Measurements from ENCODE around the gene RUVBL1.
A peak's percentile ranks its signal among the peaks of the same experiment; 100 is the strongest.

The RUVBL1 gene

GRCh38 chr3:128074851-128075521, 48.6 kb downstream of the RUVBL1 start:
- H3K4me1 ChIP-seq (ENCODE audit: insufficient read depth, low read length) = peaks cover 5% of the 10 kb centered on the region; the same call in 1 of the 2 replicates
- H3K9ac ChIP-seq (ENCODE audit: low read depth, low read length) = peak overlapping the region; percentile 71
- H3K36me3 ChIP-seq (ENCODE audit: insufficient read depth, low read length) = peaks cover 7% of the 10 kb centered on the region; the same call in 1 of the 2 replicates
- no peaks in the 10 kb centered on the region for H3K9me3 ChIP-seq (ENCODE audit: control insufficient read depth, insufficient read depth, low read length)

DNA sequence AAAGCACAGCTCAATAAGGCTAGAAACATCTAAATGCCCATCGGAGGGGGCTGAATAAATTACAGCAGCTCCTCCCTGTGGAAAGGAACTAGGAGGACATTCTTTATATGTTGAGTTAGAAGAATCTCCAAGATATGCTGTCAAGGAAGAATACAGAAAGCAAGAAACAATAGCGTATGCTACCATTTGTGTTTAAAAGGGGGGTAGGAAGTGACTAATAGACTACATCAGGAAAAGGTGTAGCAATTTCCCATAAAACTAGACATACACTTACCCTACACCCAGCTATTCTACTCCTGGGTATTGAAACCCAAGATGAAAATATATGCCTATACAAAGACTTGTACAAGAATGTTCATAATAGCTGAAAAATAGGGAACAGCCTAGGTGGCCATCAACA, 49.8 kb downstream of the RUVBL1 start:
- Histone ChIP-seq H3K9me3 (ENCODE audit: control insufficient read depth, insufficient read depth, low read length) (no peaks in the 10 kb centered on the region), H3K4me1 (ENCODE audit: insufficient read depth, low read length) (peaks cover 5% of the 10 kb centered on the region; the same call in 1 of the 2 replicates), H3K36me3 (ENCODE audit: insufficient read depth, low read length) (peaks cover 17% of the 10 kb centered on the region)

GRCh38 chr3:128073185-128073725, 50.4 kb downstream of the RUVBL1 start:
- H3K36me3 ChIP-seq (ENCODE audit: insufficient read depth, low read length) = peaks cover 22% of the 10 kb centered on the region
- no peaks in the 10 kb centered on the region for H3K9me3 ChIP-seq (ENCODE audit: control insufficient read depth, insufficient read depth, low read length)
- peaks cover 5% of the 10 kb centered on the region; the same call in 1 of the 2 replicates for H3K4me1 ChIP-seq (ENCODE audit: insufficient read depth, low read length)
- H3K9ac ChIP-seq (ENCODE audit: low read depth, low read length) = no peak overlapping the region

More for the DNA sequence above, 49.8 kb downstream of the RUVBL1 start:
- H3K9ac ChIP-seq (ENCODE audit: low read depth, low read length) = no peak overlapping the region

GRCh38 chr3:128072454-128073184, 51.0 kb downstream of the RUVBL1 start:
- Histone ChIP-seq H3K9ac (ENCODE audit: low read depth, low read length) (no peak overlapping the region), H3K4me1 (ENCODE audit: insufficient read depth, low read length) (peaks cover 5% of the 10 kb centered on the region; the same call in 1 of the 2 replicates), H3K36me3 (ENCODE audit: insufficient read depth, low read length) (peaks cover 24% of the 10 kb centered on the region), H3K9me3 (ENCODE audit: control insufficient read depth, insufficient read depth, low read length) (no peaks in the 10 kb centered on the region)

DNA sequence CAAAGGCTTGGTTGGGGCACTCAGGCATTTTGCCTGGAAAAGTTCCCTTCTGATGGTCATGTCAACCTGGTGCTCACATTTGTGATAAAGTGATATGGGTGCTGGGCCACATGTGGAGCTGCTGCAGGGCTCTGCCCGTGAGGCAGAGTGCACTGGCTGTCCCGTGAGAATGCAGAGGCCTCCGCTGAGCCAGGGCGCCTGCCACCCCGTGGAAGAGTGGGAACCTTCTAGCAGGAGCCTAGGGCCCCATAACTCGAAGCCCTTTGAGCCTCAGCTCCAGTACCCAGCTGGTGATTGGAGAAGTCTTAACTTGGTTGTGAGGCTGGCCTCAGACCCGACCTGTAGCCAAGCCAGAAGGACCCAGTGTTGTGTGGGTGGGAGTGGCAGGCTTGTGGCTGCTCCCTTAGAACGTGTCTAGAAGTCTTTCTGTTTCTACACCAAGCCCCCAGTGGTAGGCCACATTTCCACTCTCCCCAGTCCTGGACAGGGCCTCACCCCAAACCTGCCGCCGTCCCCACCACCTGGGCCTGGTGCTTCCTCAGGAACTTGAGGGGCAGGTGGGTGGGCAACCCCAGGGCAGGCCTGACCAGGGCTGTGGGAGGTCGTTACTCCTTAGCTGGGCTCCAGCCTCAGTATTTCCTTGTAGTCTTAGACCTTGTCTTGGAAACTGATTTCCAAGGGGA, 51.7 kb downstream of the RUVBL1 start:
- peaks cover 30% of the 10 kb centered on the region for H3K36me3 ChIP-seq (ENCODE audit: insufficient read depth, low read length)

DNA sequence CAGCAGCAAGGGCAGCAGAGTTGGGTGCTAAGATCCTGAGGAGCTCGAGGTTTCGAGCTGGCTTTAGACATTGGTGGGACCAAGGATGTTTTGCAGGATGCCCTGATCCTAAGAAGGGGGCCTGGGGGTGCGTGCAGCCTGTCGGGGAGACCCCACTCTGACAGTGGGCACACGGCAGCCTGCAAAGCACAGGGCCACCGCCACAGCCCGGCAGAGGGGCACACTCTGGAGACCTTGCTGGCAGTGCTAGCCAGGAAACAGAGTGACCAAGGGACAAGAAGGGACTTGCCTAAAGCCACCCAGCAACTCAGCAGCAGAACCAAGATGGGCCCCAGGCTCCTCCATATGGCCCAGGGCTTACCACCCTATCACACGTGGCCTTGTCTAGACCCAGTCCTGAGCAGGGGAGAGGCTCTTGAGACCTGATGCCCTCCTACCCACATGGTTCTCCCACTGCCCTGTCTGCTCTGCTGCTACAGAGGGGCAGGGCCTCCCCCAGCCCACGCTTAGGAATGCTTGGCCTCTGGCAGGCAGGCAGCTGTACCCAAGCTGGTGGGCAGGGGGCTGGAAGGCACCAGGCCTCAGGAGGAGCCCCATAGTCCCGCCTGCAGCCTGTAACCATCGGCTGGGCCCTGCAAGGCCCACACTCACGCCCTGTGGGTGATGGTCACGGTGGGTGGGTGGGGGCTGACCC, 52.6 kb downstream of the RUVBL1 start:
- no peaks in the 10 kb centered on the region for H3K9me3 ChIP-seq (ENCODE audit: control insufficient read depth, insufficient read depth, low read length)
- no peaks in the 10 kb centered on the region for H3K4me1 ChIP-seq (ENCODE audit: insufficient read depth, low read length)
- peaks cover 32% of the 10 kb centered on the region for H3K36me3 ChIP-seq (ENCODE audit: insufficient read depth, low read length)
- H3K9ac ChIP-seq (ENCODE audit: low read depth, low read length) = no peak overlapping the region

More for the DNA sequence above, 51.7 kb downstream of the RUVBL1 start:
- no peaks in the 10 kb centered on the region for H3K9me3 ChIP-seq (ENCODE audit: control insufficient read depth, insufficient read depth, low read length)
- H3K9ac ChIP-seq (ENCODE audit: low read depth, low read length) = no peak overlapping the region
- no peaks in the 10 kb centered on the region for H3K4me1 ChIP-seq (ENCODE audit: insufficient read depth, low read length)

DNA sequence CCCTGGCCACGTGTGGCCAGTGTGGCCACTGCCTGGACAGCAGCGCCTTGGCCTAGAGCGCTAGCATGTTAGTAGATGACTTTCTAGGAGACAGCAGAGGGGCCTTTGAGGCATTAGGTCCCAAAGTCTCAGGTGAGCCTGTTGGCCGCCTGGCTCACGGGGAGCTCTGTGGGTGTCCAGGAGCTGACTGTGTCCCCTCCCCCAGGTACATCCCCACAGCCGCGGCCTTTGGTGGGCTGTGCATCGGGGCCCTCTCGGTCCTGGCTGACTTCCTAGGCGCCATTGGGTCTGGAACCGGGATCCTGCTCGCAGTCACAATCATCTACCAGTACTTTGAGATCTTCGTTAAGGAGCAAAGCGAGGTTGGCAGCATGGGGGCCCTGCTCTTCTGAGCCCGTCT, 54.3 kb downstream of the RUVBL1 start:
- Histone ChIP-seq H3K9me3 (ENCODE audit: control insufficient read depth, insufficient read depth, low read length) (no peaks in the 10 kb centered on the region), H3K36me3 (ENCODE audit: insufficient read depth, low read length) (peaks cover 43% of the 10 kb centered on the region), H3K9ac (ENCODE audit: low read depth, low read length) (no peak overlapping the region), H3K4me1 (ENCODE audit: insufficient read depth, low read length) (no peaks in the 10 kb centered on the region)

GRCh38 chr3:128068156-128068620, 55.4 kb downstream of the RUVBL1 start:
- Histone ChIP-seq H3K9me3 (ENCODE audit: control insufficient read depth, insufficient read depth, low read length) (no peaks in the 10 kb centered on the region), H3K36me3 (ENCODE audit: insufficient read depth, low read length) (peaks cover 53% of the 10 kb centered on the region), H3K4me1 (ENCODE audit: insufficient read depth, low read length) (no peaks in the 10 kb centered on the region), H3K9ac (ENCODE audit: low read depth, low read length) (no peak overlapping the region)

- no peaks in the 10 kb centered on the region for H3K9me3 ChIP-seq (ENCODE audit: control insufficient read depth, insufficient read depth, low read length)
- no peak overlapping the region for H3K9ac ChIP-seq (ENCODE audit: low read depth, low read length)
- peaks cover 57% of the 10 kb centered on the region for H3K36me3 ChIP-seq (ENCODE audit: insufficient read depth, low read length)
- H3K4me1 ChIP-seq (ENCODE audit: insufficient read depth, low read length) = no peaks in the 10 kb centered on the region
Measured at GRCh38 chr3:128067489-128067888, 56.1 kb downstream of the RUVBL1 start.

- Histone ChIP-seq H3K36me3 (ENCODE audit: insufficient read depth, low read length) (peaks cover 63% of the 10 kb centered on the region), H3K9me3 (ENCODE audit: control insufficient read depth, insufficient read depth, low read length) (no peaks in the 10 kb centered on the region), H3K4me1 (ENCODE audit: insufficient read depth, low read length) (no peaks in the 10 kb centered on the region), H3K9ac (ENCODE audit: low read depth, low read length) (no peak overlapping the region)
Measured at GRCh38 chr3:128066676-128067075, 56.9 kb downstream of the RUVBL1 start.

GRCh38 chr3:128066114-128066513, 57.5 kb downstream of the RUVBL1 start:
- Histone ChIP-seq H3K36me3 (ENCODE audit: insufficient read depth, low read length) (peaks cover 69% of the 10 kb centered on the region), H3K9me3 (ENCODE audit: control insufficient read depth, insufficient read depth, low read length) (no peaks in the 10 kb centered on the region), H3K4me1 (ENCODE audit: insufficient read depth, low read length) (no peaks in the 10 kb centered on the region), H3K9ac (ENCODE audit: low read depth, low read length) (no peak overlapping the region)

GRCh38 chr3:128064962-128065361, 58.6 kb downstream of the RUVBL1 start:
- Histone ChIP-seq H3K4me1 (ENCODE audit: insufficient read depth, low read length) (no peaks in the 10 kb centered on the region), H3K9me3 (ENCODE audit: control insufficient read depth, insufficient read depth, low read length) (no peaks in the 10 kb centered on the region), H3K36me3 (ENCODE audit: insufficient read depth, low read length) (peaks cover 73% of the 10 kb centered on the region), H3K9ac (ENCODE audit: low read depth, low read length) (no peak overlapping the region)

DNA sequence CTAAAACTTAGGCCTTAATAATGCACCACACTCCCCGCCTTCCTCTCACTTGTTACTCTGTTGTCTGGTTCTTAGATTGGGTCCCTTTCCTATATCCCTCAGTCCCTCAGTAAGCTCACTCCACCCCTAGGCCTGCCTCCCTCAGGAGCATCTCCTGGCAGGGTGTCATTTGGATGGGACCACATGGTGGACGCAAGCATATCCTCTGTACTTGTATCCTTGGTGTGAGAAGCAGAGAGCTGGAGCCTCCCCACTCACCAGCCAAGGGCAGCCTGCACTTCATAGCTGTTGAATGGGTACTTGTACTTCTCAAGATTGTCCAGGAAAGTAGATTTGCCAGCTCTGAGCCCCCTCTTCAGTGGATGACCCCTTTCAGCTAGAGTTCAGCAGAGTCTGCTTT, 59.7 kb downstream of the RUVBL1 start:
- no peaks in the 10 kb centered on the region for H3K9me3 ChIP-seq (ENCODE audit: control insufficient read depth, insufficient read depth, low read length)

More for the DNA sequence above, 59.7 kb downstream of the RUVBL1 start:
- Histone ChIP-seq H3K9ac (ENCODE audit: low read depth, low read length) (no peak overlapping the region), H3K36me3 (ENCODE audit: insufficient read depth, low read length) (peaks cover 65% of the 10 kb centered on the region), H3K4me1 (ENCODE audit: insufficient read depth, low read length) (no peaks in the 10 kb centered on the region)

Data from ES-I3 (cell line).